ENCODE results near the gene PNMA6F. TPM values are rescaled to one million over a fixed set of nuclear protein-coding genes. Genes with fewer than 3 reads are reported as not detected.

The PNMA6F gene
- total RNA-seq = not detected

GRCh38 chrX:153321381-153322124 lies at the start of gene PNMA6F:
TSS of gene PNMA6F (minus strand) at chrX:153321767. CDS start at chrX:153320674, 1,093 bp downstream.
- no peak within 1 kb of the TSS for H3K4me3 ChIP-seq (ENCODE audit: low read depth, poor library complexity, severe bottlenecking)
- TF ChIP-seq, protein P1, sequence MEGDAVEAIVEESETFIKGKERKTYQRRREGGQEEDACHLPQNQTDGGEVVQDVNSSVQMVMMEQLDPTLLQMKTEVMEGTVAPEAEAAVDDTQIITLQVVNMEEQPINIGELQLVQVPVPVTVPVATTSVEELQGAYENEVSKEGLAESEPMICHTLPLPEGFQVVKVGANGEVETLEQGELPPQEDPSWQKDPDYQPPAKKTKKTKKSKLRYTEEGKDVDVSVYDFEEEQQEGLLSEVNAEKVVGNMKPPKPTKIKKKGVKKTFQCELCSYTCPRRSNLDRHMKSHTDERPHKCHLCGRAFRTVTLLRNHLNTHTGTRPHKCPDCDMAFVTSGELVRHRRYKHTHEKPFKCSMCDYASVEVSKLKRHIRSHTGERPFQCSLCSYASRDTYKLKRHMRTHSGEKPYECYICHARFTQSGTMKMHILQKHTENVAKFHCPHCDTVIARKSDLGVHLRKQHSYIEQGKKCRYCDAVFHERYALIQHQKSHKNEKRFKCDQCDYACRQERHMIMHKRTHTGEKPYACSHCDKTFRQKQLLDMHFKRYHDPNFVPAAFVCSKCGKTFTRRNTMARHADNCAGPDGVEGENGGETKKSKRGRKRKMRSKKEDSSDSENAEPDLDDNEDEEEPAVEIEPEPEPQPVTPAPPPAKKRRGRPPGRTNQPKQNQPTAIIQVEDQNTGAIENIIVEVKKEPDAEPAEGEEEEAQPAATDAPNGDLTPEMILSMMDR (IDR thresholded peaks at IDR 0.05) = no peak
- TF ChIP-seq POLR2A (IDR thresholded peaks at IDR 0.05) = no peak
- 38 to 49% methylated on average over 12 to 36 of the region's 36 CpGs for WGBS, 2 donors
- no peak for DNase-seq (ENCODE audit: low spot score in 2 of 2)
- intact Hi-C loops (cut with DNase I; ENCODE audit: low total_unique reads) = no loop called here

DNA sequence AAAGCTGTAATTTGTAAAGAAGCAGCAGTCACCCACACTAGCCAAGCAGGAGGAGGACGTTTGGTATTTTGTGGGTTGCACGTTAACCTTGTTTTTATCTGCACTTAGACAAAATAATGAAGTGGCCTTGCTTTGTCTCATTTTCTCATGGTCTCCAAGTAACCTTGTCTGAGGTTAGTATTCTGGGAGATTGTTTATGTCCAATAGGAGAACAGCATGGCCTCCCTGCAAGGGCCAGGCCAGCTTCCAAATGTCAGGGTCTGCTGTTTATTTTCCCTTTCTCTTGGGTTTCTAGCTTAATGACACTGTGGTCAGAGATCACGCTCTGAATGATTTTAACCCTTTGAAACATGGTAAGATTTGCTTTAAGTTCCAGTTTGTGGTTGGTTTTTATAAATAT lies 49.7 kb upstream of the PNMA6F start:
- peak in 1 of 2 donors; percentile 2 for DNase-seq (ENCODE audit: low spot score in 2 of 2)
- no peak overlapping the region for H3K4me3 ChIP-seq (ENCODE audit: low read depth, poor library complexity, severe bottlenecking)
- intact Hi-C loops (cut with DNase I; ENCODE audit: low total_unique reads) = no loop called here
- TF ChIP-seq, protein P1 (IDR thresholded peaks at IDR 0.05) = no peak
- no peak for TF ChIP-seq POLR2A (IDR thresholded peaks at IDR 0.05)
- WGBS, 2 donors = 53 to 65% methylated on average over 3 of the region's 3 CpGs

- no peak for TF ChIP-seq POLR2A (IDR thresholded peaks at IDR 0.05)
- TF ChIP-seq, protein P1 (IDR thresholded peaks at IDR 0.05) = no peak
- intact Hi-C loops (cut with DNase I; ENCODE audit: low total_unique reads) = no loop called here
- peak in 1 of 2 donors; percentile 26 for DNase-seq (ENCODE audit: low spot score in 2 of 2)
- no peak overlapping the region for H3K4me3 ChIP-seq (ENCODE audit: low read depth, poor library complexity, severe bottlenecking)
- WGBS, 2 donors = 70 to 75% methylated on average over 8 of the region's 8 CpGs
Measured at GRCh38 chrX:153370293-153371055, 48.9 kb upstream of the PNMA6F start.

- intact Hi-C loops (cut with DNase I; ENCODE audit: low total_unique reads) = no loop called here
- TF ChIP-seq POLR2A (IDR thresholded peaks at IDR 0.05) = no peak
- TF ChIP-seq, protein P1 (IDR thresholded peaks at IDR 0.05) = no peak
- DNase-seq (ENCODE audit: low spot score in 2 of 2) = no peak
- WGBS, 2 donors = 69 to 73% methylated on average over 5 of the region's 5 CpGs
- H3K4me3 ChIP-seq (ENCODE audit: low read depth, poor library complexity, severe bottlenecking) = no peak overlapping the region
Measured at GRCh38 chrX:153366878-153367538, 45.4 kb upstream of the PNMA6F start.

- WGBS, 2 donors = 86 to 88% methylated on average over 3 of the region's 3 CpGs
- intact Hi-C loops (cut with DNase I; ENCODE audit: low total_unique reads) = no loop called here
- no peak for TF ChIP-seq POLR2A (IDR thresholded peaks at IDR 0.05)
- TF ChIP-seq, protein P1 (IDR thresholded peaks at IDR 0.05) = no peak
- no peak for DNase-seq (ENCODE audit: low spot score in 2 of 2)
- H3K4me3 ChIP-seq (ENCODE audit: low read depth, poor library complexity, severe bottlenecking) = no peak overlapping the region
Measured at GRCh38 chrX:153366119-153366518, 44.6 kb upstream of the PNMA6F start.
